Suprapubic skin (tissue), 4 donors: ENCODE measurements around the gene CTBP2. TPM values are rescaled to one million over a fixed set of nuclear protein-coding genes. Genes with fewer than 3 reads are reported as not detected.

ENCODE experiments used
- DNase-seq, 2 donors: peaks; one replicate each; pipeline ENCODE4 v3.0.0-alpha.2; 2019; ENCODE audit warnings: low spot score in 2 of 2
- H3K27ac ChIP-seq: fragments of 200-600 bp; sonication (generic); one replicate; pipeline ENCODE4 v1.5.1; 2019
- H3K27me3 ChIP-seq: fragments of 200-600 bp; sonication (generic); one replicate; pipeline ENCODE4 v1.5.1; 2019
- H3K36me3 ChIP-seq: fragments of 200-600 bp; sonication (generic); one replicate; pipeline ENCODE4 v1.5.1; 2019
- H3K4me1 ChIP-seq: fragments of 200-600 bp; sonication (generic); one replicate; pipeline ENCODE4 v1.5.1; 2019
- H3K4me3 ChIP-seq: fragments of 200-600 bp; sonication (generic); one replicate; pipeline ENCODE4 v1.5.1; 2019; ENCODE audit warnings: mild to moderate bottlenecking
- H3K9me3 ChIP-seq: fragments of 200-600 bp; sonication (generic); one replicate; pipeline ENCODE4 v1.5.1; 2019
- EP300 ChIP-seq: sonication (generic); formaldehyde crosslinking; IDR thresholded peaks from one replicate; pipeline ENCODE4 v1.6.1; 2017; ENCODE audit warnings: antibody characterized with exemption
- POLR2A ChIP-seq, 2 donors: fragments of 450-650 bp; IDR thresholded peaks; one replicate each; pipeline ENCODE4 v1.6.1; 2017; ENCODE audit warnings: antibody characterized with exemption in 2 of 2, mild to moderate bottlenecking in 2 of 2, moderate library complexity in 2 of 2
- POLR2AphosphoS5 ChIP-seq, 3 donors: sonication (generic); formaldehyde crosslinking; IDR thresholded peaks; one replicate each; pipeline ENCODE4 v1.6.1; 2017; ENCODE audit warnings: antibody characterized with exemption in 3 of 3
- WGBS: methylation state at CpG from one replicate; pipeline ENCODE4 v1.1.5; 2018; 5-methylcytosine and 5-hydroxymethylcytosine counted together
- total RNA-seq, 4 donors: library from RNA; depleted of rRNA; stranded (reverse); fragments of >200 nt; gene quantifications; one replicate each; pipeline ENCODE4 v1.1.0, GENCODE V29; 2016
- TF ChIP-seq, protein P1 (sequence below), 2 donors: fragments of 200-600 bp in 1 of 2; fragments of 450-650 bp in 1 of 2; sonication (generic) in 1 of 2; IDR thresholded peaks; one replicate each; pipeline ENCODE4 v1.5.1; 2016 to 2019; ENCODE audit warnings: antibody characterized with exemption in 2 of 2, mild to moderate bottlenecking in 1 of 2, moderate library complexity in 1 of 2

The CTBP2 gene
- total RNA-seq, 4 donors from 2014 or later, result 19.7 to 45.7 (median 29.4) TPM

DNA sequence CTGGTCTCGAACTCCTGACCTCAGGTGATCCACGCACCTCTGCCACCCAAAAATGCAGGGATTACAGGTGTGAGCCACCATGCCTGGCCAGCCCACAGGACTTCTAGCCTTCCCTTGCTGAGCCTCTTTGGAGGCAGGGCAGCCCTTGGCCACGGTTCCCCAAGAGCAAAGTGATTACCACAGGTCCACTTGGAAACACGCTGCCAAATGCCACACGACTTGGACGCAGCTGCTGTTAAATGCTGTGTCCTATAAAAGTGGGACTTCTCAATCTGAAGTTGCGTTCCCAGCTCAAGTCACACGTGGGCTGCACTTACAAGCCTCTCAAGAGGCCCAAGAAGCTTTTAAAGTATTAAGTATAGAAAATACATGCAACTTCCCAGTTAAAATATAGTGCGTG is 30.1 kb downstream of the CTBP2 start:
- H3K27me3 ChIP-seq, result no peaks in the 10 kb centered on the region
- H3K4me1 ChIP-seq, result peaks cover 15% of the 10 kb centered on the region
- H3K27ac ChIP-seq, result no peak overlapping the region
- no peak for DNase-seq
- no peaks in the 10 kb centered on the region for H3K9me3 ChIP-seq
- WGBS, result 94% methylated on average over 9 of the region's 9 CpGs
- no peak overlapping the region for H3K4me3 ChIP-seq
- no peak for TF ChIP-seq POLR2A (IDR thresholded peaks at IDR 0.05)
- TF ChIP-seq, protein P1, sequence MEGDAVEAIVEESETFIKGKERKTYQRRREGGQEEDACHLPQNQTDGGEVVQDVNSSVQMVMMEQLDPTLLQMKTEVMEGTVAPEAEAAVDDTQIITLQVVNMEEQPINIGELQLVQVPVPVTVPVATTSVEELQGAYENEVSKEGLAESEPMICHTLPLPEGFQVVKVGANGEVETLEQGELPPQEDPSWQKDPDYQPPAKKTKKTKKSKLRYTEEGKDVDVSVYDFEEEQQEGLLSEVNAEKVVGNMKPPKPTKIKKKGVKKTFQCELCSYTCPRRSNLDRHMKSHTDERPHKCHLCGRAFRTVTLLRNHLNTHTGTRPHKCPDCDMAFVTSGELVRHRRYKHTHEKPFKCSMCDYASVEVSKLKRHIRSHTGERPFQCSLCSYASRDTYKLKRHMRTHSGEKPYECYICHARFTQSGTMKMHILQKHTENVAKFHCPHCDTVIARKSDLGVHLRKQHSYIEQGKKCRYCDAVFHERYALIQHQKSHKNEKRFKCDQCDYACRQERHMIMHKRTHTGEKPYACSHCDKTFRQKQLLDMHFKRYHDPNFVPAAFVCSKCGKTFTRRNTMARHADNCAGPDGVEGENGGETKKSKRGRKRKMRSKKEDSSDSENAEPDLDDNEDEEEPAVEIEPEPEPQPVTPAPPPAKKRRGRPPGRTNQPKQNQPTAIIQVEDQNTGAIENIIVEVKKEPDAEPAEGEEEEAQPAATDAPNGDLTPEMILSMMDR (IDR thresholded peaks at IDR 0.05), result no peak
- TF ChIP-seq EP300, result no peak
- TF ChIP-seq POLR2AphosphoS5 (IDR thresholded peaks at IDR 0.05), result no peak
- H3K36me3 ChIP-seq, result peaks cover 12% of the 10 kb centered on the region

DNA sequence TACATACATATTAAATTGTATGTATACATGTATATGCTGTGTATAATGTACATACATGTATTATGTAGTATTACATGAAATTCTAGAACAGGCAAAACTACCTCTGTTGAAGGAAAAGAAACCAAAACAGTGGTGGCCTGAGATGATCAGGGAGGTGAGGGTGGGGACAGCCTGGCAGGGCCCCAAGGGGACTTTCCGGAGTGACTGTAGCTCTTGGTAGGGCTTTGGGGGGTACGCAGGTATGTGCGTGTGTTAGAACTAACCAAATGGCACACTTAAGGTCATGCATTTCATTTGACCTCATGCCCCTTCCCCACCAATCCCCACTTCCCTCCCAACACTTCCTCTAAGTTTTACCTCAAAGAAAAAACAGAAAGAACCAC is 31.3 kb downstream of the CTBP2 start:
- no peak overlapping the region for H3K4me3 ChIP-seq
- H3K4me1 ChIP-seq, result peaks cover 26% of the 10 kb centered on the region
- WGBS, result 66% methylated on average over 3 of the region's 3 CpGs
- H3K27ac ChIP-seq, result no peak overlapping the region
- H3K9me3 ChIP-seq, result no peaks in the 10 kb centered on the region
- TF ChIP-seq POLR2AphosphoS5 (IDR thresholded peaks at IDR 0.05) (no peak), POLR2A (IDR thresholded peaks at IDR 0.05) (no peak), EP300 (no peak)
- TF ChIP-seq, protein P1 (IDR thresholded peaks at IDR 0.05), result no peak
- H3K27me3 ChIP-seq, result no peaks in the 10 kb centered on the region
- DNase-seq, result no peak
- peaks cover 12% of the 10 kb centered on the region for H3K36me3 ChIP-seq

DNA sequence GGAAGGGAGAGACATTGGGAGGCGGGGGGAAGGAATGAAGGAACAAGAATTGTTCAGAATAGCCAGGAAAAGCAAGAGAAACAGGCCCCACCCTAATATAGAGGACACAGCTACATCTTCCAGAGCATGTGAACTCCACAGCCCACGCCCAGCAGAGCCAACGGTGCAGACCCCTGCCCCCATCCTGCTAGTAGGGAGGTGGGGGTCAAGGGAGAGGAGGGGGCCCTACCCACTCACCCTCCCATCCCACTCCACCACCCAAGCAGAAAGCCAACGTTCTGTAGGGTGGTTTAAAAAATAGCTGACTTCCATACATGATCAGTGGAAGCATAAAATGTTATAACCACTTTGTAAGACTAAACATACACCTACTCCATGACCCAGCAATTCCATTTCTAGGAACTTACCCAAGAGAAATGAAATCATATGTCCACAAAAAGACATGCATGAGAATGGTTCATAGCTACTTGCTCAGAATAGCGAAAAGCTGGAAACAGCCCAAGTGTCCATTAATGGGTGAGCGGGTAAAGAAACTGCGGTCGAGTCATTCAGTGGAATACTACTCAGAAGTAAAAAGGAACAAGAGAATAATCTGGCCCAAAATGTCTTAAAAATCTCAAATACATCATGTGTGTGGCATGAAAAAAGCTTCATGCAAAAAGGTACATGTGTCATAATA is 31.8 kb downstream of the CTBP2 start:
- no peak overlapping the region for H3K4me3 ChIP-seq
- DNase-seq, result no peak
- WGBS, result 89% methylated on average over 8 of the region's 8 CpGs
- H3K9me3 ChIP-seq, result no peaks in the 10 kb centered on the region
- no peak overlapping the region for H3K27ac ChIP-seq
- TF ChIP-seq POLR2AphosphoS5 (IDR thresholded peaks at IDR 0.05), result no peak
- TF ChIP-seq EP300, result no peak
- TF ChIP-seq, protein P1 (IDR thresholded peaks at IDR 0.05), result no peak
- TF ChIP-seq POLR2A (IDR thresholded peaks at IDR 0.05), result no peak
- H3K4me1 ChIP-seq, result peaks cover 32% of the 10 kb centered on the region
- no peaks in the 10 kb centered on the region for H3K27me3 ChIP-seq
- H3K36me3 ChIP-seq, result peaks cover 12% of the 10 kb centered on the region

DNA sequence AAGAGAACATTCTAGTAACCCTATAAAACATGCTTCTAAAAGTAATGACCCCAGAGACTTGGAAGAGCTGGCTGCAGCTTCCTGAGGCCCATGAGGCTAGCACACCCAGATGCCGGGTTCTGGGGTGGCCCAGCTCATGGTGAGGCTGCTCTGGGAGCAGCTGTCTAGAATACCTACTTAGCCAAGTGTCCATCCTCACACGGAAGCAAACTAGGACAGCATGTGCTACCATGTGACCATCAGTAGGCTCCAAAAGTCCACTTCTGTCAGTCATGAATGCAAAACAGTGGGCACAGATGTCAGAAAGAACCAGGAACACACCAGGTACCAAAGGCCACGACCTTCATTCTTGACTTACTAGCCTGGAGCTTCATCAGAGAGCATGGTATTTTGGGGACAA is 32.4 kb downstream of the CTBP2 start:
- no peak for DNase-seq
- Histone ChIP-seq H3K4me3 (no peak overlapping the region), H3K4me1 (peaks cover 36% of the 10 kb centered on the region), H3K27ac (no peak overlapping the region), H3K36me3 (peaks cover 12% of the 10 kb centered on the region), H3K27me3 (no peaks in the 10 kb centered on the region), H3K9me3 (no peaks in the 10 kb centered on the region)
- 82% methylated on average over 3 of the region's 3 CpGs for WGBS
- TF ChIP-seq, protein P1 (IDR thresholded peaks at IDR 0.05), result no peak
- no peak for TF ChIP-seq POLR2AphosphoS5 (IDR thresholded peaks at IDR 0.05)
- TF ChIP-seq EP300, result no peak

DNA sequence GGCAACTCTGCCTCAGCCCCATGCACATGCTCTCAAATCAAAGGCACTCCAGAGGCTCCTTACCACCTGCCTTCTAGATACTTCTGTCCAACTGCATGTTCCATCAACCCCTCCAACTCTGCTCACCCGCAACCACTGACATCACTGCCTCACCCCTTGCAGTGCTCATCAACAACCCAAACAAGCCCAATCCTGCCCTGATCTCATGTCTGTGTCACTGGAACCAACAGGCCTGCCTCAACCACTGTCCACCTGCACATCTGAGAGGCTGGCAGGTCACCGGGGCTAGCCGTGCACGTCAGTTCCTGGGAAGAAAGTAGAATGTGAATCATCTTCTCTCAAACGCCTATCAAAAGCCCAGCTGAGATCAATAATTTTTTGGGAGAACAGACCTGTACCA is 33.3 kb downstream of the CTBP2 start:
- no peaks in the 10 kb centered on the region for H3K9me3 ChIP-seq
- no peak for DNase-seq
- H3K27me3 ChIP-seq, result no peaks in the 10 kb centered on the region
- 74% methylated on average over 5 of the region's 5 CpGs for WGBS
- TF ChIP-seq POLR2A (IDR thresholded peaks at IDR 0.05) (no peak), POLR2AphosphoS5 (IDR thresholded peaks at IDR 0.05) (no peak), EP300 (no peak)
- TF ChIP-seq, protein P1 (IDR thresholded peaks at IDR 0.05), result no peak
- H3K4me1 ChIP-seq, result peaks cover 41% of the 10 kb centered on the region
- peaks cover 12% of the 10 kb centered on the region for H3K36me3 ChIP-seq
- H3K4me3 ChIP-seq, result no peak overlapping the region
- no peak overlapping the region for H3K27ac ChIP-seq
